RWPE2 (cell line): Measurements from ENCODE around the gene NMB.

Experiments
- ATAC-seq: fragments of 200-7000 bp; cut with Tn5 transposase; 3 replicates; pipeline ENCODE4 v1.9.1; 2021; ENCODE audit warnings: low read depth
- DNase-seq: peaks from one replicate; pipeline ENCODE4 v3.0.0-alpha.2; 2020; ENCODE audit warnings: low spot score
- H3K27ac ChIP-seq: fragments of 450-650 bp; 2 replicates; pipeline ENCODE4 v1.5.1; 2017; ENCODE audit warnings: mild to moderate bottlenecking; ENCODE audit not compliant: poor library complexity, severe bottlenecking
- H3K27me3 ChIP-seq: fragments of 250-450 bp; sonication (Bioruptor Pico); 2 replicates; pipeline ENCODE4 v1.5.1; 2021; ENCODE audit warnings: mild to moderate bottlenecking, moderate library complexity; ENCODE audit not compliant: insufficient read depth, poor library complexity, severe bottlenecking
- H3K36me3 ChIP-seq: fragments of 250-450 bp; sonication (Bioruptor Pico); 2 replicates; pipeline ENCODE4 v1.5.1; 2020; ENCODE audit warnings: low read depth, mild to moderate bottlenecking, moderate library complexity
- H3K4me1 ChIP-seq: fragments of 250-450 bp; sonication (Bioruptor Pico); 2 replicates; pipeline ENCODE4 v1.5.1; 2021; ENCODE audit warnings: mild to moderate bottlenecking, moderate library complexity; ENCODE audit not compliant: insufficient read depth, poor library complexity, severe bottlenecking
- H3K4me3 ChIP-seq: fragments of 250-450 bp; sonication (Bioruptor Pico); 2 replicates; pipeline ENCODE4 v1.5.1; 2021; ENCODE audit warnings: mild to moderate bottlenecking, moderate library complexity; ENCODE audit not compliant: severe bottlenecking
- H3K9me3 ChIP-seq: fragments of 250-450 bp; sonication (Bioruptor Pico); 2 replicates; pipeline ENCODE4 v1.5.1; 2021; ENCODE audit warnings: mild to moderate bottlenecking, moderate library complexity; ENCODE audit not compliant: severe bottlenecking
- TF ChIP-seq, protein P1 (sequence below): fragments of 450-650 bp; IDR thresholded peaks from one replicate; pipeline ENCODE4 v1.5.1; 2017; ENCODE audit warnings: mild to moderate bottlenecking, moderate library complexity; ENCODE audit not compliant: poor library complexity, severe bottlenecking

Gene NMB

DNA sequence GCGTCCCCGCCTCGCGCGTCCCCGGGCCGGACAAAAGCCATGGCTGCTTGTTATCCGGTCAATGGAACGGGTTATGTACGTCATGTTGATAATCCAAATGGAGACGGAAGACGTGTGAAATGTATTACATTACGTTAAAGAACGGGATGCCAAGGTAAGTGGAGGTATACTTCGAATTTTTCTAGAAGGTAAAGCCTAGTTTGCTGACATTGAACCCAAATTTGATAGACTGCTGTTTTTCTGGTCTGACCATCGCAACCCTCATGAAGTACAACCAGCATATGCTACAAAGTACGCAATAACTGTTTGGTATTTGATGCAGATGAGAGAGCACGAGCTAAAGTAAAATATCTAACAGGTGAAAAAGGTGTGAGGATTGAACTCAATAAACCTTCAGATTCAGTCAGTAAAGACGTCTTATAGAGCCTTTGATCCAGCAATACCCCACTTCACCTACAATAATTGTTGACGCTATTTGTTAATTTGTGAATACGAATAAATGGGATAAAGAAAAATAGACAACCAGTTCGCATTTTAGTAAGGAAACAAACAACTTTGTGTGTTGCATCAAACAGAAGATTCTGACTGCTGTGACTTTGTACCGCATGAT, 23.7 kb downstream of the NMB start:
- Histone ChIP-seq H3K4me1 (peaks cover 9% of the 10 kb centered on the region), H3K27me3 (no peaks in the 10 kb centered on the region), H3K27ac (peak overlapping the region; percentile 55), H3K9me3 (no peaks in the 10 kb centered on the region), H3K36me3 (peaks cover 42% of the 10 kb centered on the region), H3K4me3 (peak overlapping the region; percentile 49)
- ATAC-seq (no peak), DNase-seq (no peak)
- TF ChIP-seq, protein P1, sequence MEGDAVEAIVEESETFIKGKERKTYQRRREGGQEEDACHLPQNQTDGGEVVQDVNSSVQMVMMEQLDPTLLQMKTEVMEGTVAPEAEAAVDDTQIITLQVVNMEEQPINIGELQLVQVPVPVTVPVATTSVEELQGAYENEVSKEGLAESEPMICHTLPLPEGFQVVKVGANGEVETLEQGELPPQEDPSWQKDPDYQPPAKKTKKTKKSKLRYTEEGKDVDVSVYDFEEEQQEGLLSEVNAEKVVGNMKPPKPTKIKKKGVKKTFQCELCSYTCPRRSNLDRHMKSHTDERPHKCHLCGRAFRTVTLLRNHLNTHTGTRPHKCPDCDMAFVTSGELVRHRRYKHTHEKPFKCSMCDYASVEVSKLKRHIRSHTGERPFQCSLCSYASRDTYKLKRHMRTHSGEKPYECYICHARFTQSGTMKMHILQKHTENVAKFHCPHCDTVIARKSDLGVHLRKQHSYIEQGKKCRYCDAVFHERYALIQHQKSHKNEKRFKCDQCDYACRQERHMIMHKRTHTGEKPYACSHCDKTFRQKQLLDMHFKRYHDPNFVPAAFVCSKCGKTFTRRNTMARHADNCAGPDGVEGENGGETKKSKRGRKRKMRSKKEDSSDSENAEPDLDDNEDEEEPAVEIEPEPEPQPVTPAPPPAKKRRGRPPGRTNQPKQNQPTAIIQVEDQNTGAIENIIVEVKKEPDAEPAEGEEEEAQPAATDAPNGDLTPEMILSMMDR: peak; percentile 22

DNA sequence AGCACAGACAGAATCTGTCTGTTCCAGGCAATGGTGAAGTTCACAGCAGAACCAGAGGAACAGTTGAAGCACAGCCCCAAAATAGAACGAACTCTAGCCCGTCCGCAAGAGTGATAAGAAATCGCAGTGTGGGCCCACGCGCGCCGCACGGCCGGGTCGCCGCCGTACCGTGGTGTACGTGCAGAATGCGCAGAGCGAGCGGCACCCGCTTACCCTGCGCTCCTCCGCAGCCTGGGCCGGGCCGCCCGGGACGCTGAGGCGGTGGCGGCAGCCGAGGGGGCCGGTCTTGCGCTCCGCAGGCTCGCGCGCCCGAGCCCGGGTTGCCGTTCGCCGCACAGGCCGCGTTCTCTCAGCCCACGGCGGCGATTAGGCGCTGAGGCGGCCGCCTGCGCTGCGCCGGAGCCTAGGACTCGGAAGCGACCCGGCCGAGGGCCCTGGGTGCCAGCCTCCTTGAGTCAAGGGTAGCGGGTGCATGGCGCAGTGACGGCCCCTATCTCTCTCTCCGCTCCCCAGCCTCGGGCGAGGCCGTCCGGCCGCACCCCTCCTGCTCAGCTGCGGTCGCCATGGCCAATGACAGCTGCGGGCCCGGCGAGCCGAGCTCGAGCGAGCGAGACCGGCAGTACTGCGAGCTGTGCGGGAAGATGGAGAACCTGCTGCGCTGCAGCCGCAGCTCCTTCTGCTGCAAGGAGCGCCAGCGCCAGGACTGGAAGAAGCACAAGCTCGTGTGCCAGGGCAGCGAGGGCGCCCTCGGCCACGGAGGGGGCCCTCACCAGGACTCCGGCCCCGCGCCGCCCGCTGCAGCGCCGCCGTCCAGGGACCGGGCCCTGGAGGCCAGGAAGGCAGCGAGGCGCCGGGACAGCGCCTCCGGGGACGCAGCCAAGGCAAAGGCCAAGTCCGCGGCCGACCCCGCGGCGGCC, 24.4 kb downstream of the NMB start:
- TF ChIP-seq, protein P1: peak; percentile 39
- Histone ChIP-seq H3K27me3 (no peaks in the 10 kb centered on the region), H3K27ac (peak overlapping the region; percentile 55), H3K36me3 (peaks cover 35% of the 10 kb centered on the region), H3K4me3 (peak overlapping the region; percentile 49), H3K4me1 (peaks cover 9% of the 10 kb centered on the region), H3K9me3 (no peaks in the 10 kb centered on the region)
- ATAC-seq (peak; percentile 73), DNase-seq (peak; percentile 88)

DNA sequence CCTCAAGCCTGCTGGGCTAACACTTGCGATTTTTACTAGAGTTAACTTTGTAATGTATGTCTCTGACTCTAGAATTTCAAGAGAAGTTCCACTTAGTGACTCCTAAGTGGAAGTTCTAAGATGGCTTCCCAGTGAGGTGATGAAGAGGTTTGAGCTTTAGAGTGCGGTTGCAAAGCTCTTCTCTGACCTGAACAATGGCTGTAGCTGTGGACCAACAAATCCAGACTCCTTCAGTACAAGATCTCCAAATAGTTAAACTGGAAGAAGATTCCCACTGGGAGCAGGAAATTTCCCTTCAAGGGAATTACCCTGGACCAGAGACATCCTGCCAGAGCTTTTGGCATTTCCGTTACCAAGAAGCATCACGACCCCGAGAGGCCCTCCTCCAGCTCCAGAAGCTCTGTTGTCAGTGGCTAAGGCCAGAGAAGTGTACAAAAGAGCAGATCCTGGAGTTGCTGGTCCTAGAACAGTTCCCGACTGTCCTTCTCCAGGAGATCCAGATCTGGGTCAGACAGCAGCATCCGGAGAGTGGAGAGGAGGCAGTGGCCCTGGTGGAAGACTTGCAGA, 26.2 kb downstream of the NMB start:
- Histone ChIP-seq H3K36me3 (peaks cover 19% of the 10 kb centered on the region), H3K27me3 (no peaks in the 10 kb centered on the region), H3K27ac (peak overlapping the region; percentile 55), H3K9me3 (no peaks in the 10 kb centered on the region), H3K4me3 (peak overlapping the region; percentile 49), H3K4me1 (peaks cover 9% of the 10 kb centered on the region)
- DNase-seq: no peak
- TF ChIP-seq, protein P1: no peak
- ATAC-seq: no peak

DNA sequence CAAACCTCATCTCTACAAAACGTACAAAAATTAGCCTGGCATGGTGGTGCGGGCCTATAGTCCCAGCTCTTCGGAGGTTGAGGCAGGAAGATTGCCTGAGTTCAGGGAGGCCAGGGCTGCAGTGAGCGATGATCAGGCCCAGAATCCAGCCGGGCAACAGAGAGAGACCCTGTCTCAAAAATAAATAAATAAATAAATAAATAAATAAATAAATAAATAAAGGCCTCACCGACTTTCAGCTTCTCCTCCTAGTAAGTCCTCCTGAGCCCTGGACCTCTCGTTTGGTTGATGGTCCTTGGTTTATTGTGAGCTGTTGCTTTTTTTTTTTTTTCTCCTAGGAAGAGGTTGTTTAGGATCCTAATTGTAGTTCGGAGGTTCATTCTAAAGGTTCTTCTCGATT, 29.0 kb downstream of the NMB start:
- no peak for ATAC-seq
- Histone ChIP-seq H3K27me3 (no peaks in the 10 kb centered on the region), H3K9me3 (no peaks in the 10 kb centered on the region), H3K4me1 (no peaks in the 10 kb centered on the region), H3K4me3 (no peak overlapping the region), H3K27ac (no peak overlapping the region), H3K36me3 (no peaks in the 10 kb centered on the region)
- DNase-seq: no peak
- TF ChIP-seq, protein P1: no peak
